Fibroblast of lung (primary cell): ENCODE results near the gene RHOB. TPM values are rescaled to one million over a fixed set of nuclear protein-coding genes. Genes with fewer than 3 reads are reported as not detected.

Experiments used
- DNase-seq, 2 donors: peaks; one replicate each; pipeline versions ENCODE4 v3.0.0 to v3.0.0-alpha.2; 2010; ENCODE audit warnings: low read depth in 2 of 2
- H2AFZ ChIP-seq: 2 replicates; pipeline ENCODE4 v1.5.1; 2012; ENCODE audit warnings: low read length, control low read depth, inconsistent platforms
- H3K27ac ChIP-seq: 2 replicates; pipeline ENCODE4 v1.5.1; 2011; ENCODE audit warnings: low read length, control low read depth; ENCODE audit not compliant: insufficient read depth
- H3K27me3 ChIP-seq: 2 replicates; pipeline ENCODE4 v1.5.1; 2011; ENCODE audit warnings: mild to moderate bottlenecking, low read length; ENCODE audit not compliant: control insufficient read depth, insufficient read depth
- H3K36me3 ChIP-seq: 2 replicates; pipeline ENCODE4 v1.5.1; 2011; ENCODE audit warnings: low read length; ENCODE audit not compliant: control insufficient read depth, insufficient read depth
- H3K4me1 ChIP-seq: 2 replicates; pipeline ENCODE4 v1.5.1; 2011; ENCODE audit warnings: low read length; ENCODE audit not compliant: control insufficient read depth, insufficient read depth; ENCODE audit errors: extremely low read depth
- H3K4me2 ChIP-seq: 2 replicates; pipeline ENCODE4 v1.5.1; 2011; ENCODE audit warnings: low read length, control low read depth; ENCODE audit not compliant: insufficient read depth; ENCODE audit errors: extremely low read depth
- H3K4me3 ChIP-seq, 4 experiments: fragments of 200-600 bp in 1 of 4; sonication (generic) in 1 of 4; replicated peaks in 1 of 4; 2 replicates each; pipeline ENCODE4 v1.5.1; 2011 to 2016; ENCODE audit warnings: low read length in 4 of 4, low read depth in 3 of 4, mild to moderate bottlenecking in 3 of 4, control low read depth in 2 of 4, inconsistent platforms in 1 of 4, mixed read lengths in 1 of 4; ENCODE audit not compliant: insufficient read depth in 1 of 4; ENCODE audit errors: control extremely low read depth in 1 of 4
- H3K79me2 ChIP-seq: 2 replicates; pipeline ENCODE4 v1.5.1; 2012; ENCODE audit warnings: mild to moderate bottlenecking, low read length, inconsistent platforms; ENCODE audit not compliant: control insufficient read depth, insufficient read depth
- H3K9ac ChIP-seq: 2 replicates; pipeline ENCODE4 v1.5.1; 2011; ENCODE audit warnings: mild to moderate bottlenecking, low read length, control low read depth; ENCODE audit not compliant: insufficient read depth
- H3K9me3 ChIP-seq: 2 replicates; pipeline ENCODE4 v1.5.1; 2012; ENCODE audit warnings: low read depth, low read length; ENCODE audit not compliant: control insufficient read depth, insufficient read depth
- H4K20me1 ChIP-seq: 2 replicates; pipeline ENCODE4 v1.5.1; 2011; ENCODE audit warnings: low read length; ENCODE audit not compliant: control insufficient read depth, insufficient read depth; ENCODE audit errors: extremely low read depth
- CTCF ChIP-seq, 2 donors: IDR thresholded peaks in 1 of 2; conservative IDR thresholded peaks in 1 of 2; 1 replicate in 1 of 2; 2 replicates in 1 of 2; pipeline ENCODE4 v1.5.1; 2011 to 2012; ENCODE audit warnings: low read length in 2 of 2, control low read depth in 1 of 2, inconsistent platforms in 1 of 2, low read depth in 1 of 2, mild to moderate bottlenecking in 1 of 2
- EZH2 ChIP-seq: IDR thresholded peaks from 2 replicates; pipeline ENCODE4 v1.5.1; 2012; ENCODE audit warnings: low read length, control low read depth, mild to moderate bottlenecking; ENCODE audit errors: missing control alignments
- polyA plus RNA-seq, 2 donors: library from polyadenylated mRNA; depleted of rRNA in 1 of 2; stranded (reverse) in 1 of 2; unstranded in 1 of 2; fragments of >200 nt; gene quantifications; 2 replicates each; pipeline ENCODE4 v1.2.1, GENCODE V29; 2011 to 2012; ENCODE audit warnings: missing spikeins in 1 of 2
- total RNA-seq: library from RNA; depleted of rRNA; stranded (reverse); fragments of >200 nt; gene quantifications from 2 replicates; pipeline ENCODE4 v1.2.1, GENCODE V29; 2014

RHOB gene
- total and polyA plus RNA-seq, 2 donors (not counting 1 experiment from before 2014, with no cell fraction given): 113 to 171 TPM

GRCh38 chr2:20418519-20418918, 28.4 kb upstream of the RHOB start:
- no peaks in the 10 kb centered on the region for H3K9me3 ChIP-seq
- H3K36me3 ChIP-seq: no peaks in the 10 kb centered on the region
- H3K9ac ChIP-seq: no peak overlapping the region
- H3K4me3 ChIP-seq: peak overlapping the region in 1 of 4 experiments; percentile 4
- TF ChIP-seq CTCF (conservative IDR thresholded peaks at IDR 0.05 in 1 of 2, IDR thresholded peaks at IDR 0.05 in 1 of 2; ENCODE audit: low read depth in 1 of 2, low read length in 2 of 2) (no peak), EZH2 (no peak)
- no peaks in the 10 kb centered on the region for H3K27me3 ChIP-seq
- peak overlapping the region; percentile 59 for H3K4me2 ChIP-seq
- no peaks in the 10 kb centered on the region for H4K20me1 ChIP-seq
- H3K79me2 ChIP-seq: no peaks in the 10 kb centered on the region
- H3K27ac ChIP-seq: no peak overlapping the region
- DNase-seq: no peak
- no peak overlapping the region for H2AFZ ChIP-seq
- peaks cover 32% of the 10 kb centered on the region for H3K4me1 ChIP-seq

GRCh38 chr2:20419007-20419576, 27.8 kb upstream of the RHOB start:
- Histone ChIP-seq H3K79me2 (no peaks in the 10 kb centered on the region), H3K4me3 (peak overlapping the region in 1 of 4 experiments; percentile 13), H2AFZ (peak overlapping the region; percentile 70), H3K27me3 (no peaks in the 10 kb centered on the region), H3K9ac (no peak overlapping the region), H3K9me3 (no peaks in the 10 kb centered on the region), H3K4me1 (peaks cover 38% of the 10 kb centered on the region), H3K27ac (peak overlapping the region; percentile 19), H3K4me2 (peak overlapping the region; percentile 59), H3K36me3 (no peaks in the 10 kb centered on the region), H4K20me1 (no peaks in the 10 kb centered on the region)
- DNase-seq: peak in 1 of 2 donors; percentile 82
- TF ChIP-seq CTCF (conservative IDR thresholded peaks at IDR 0.05 in 1 of 2, IDR thresholded peaks at IDR 0.05 in 1 of 2; ENCODE audit: low read depth in 1 of 2, low read length in 2 of 2): no peak
- TF ChIP-seq EZH2: no peak

GRCh38 chr2:20419752-20420151, 27.1 kb upstream of the RHOB start:
- H3K4me3 ChIP-seq: peak overlapping the region in 1 of 4 experiments; percentile 13
- no peak overlapping the region for H3K9ac ChIP-seq
- H3K4me1 ChIP-seq: peaks cover 44% of the 10 kb centered on the region
- H3K27ac ChIP-seq: no peak overlapping the region
- H2AFZ ChIP-seq: no peak overlapping the region
- no peaks in the 10 kb centered on the region for H3K36me3 ChIP-seq
- no peaks in the 10 kb centered on the region for H4K20me1 ChIP-seq
- H3K79me2 ChIP-seq: no peaks in the 10 kb centered on the region
- no peak for TF ChIP-seq EZH2
- no peak for TF ChIP-seq CTCF (conservative IDR thresholded peaks at IDR 0.05 in 1 of 2, IDR thresholded peaks at IDR 0.05 in 1 of 2; ENCODE audit: low read depth in 1 of 2, low read length in 2 of 2)
- no peaks in the 10 kb centered on the region for H3K9me3 ChIP-seq
- no peaks in the 10 kb centered on the region for H3K27me3 ChIP-seq
- DNase-seq: no peak
- H3K4me2 ChIP-seq: no peak overlapping the region
